Neural progenitor cell (in vitro differentiated cells): ENCODE measurements around the gene LRRC17. TPM values are rescaled to one million over a fixed set of nuclear protein-coding genes. Genes with fewer than 3 reads are reported as not detected.

Experiments used
- DNase-seq: peaks from one replicate; pipeline ENCODE4 v3.0.0-alpha.2; 2016; ENCODE audit warnings: low spot score
- H2AFZ ChIP-seq: fragments of 200-600 bp; sonication (generic); replicated peaks from 2 replicates; pipeline ENCODE4 v1.6.1; 2016; ENCODE audit warnings: antibody characterized with exemption
- H3F3A ChIP-seq: fragments of 200-600 bp; sonication (generic); 2 replicates; pipeline ENCODE4 v1.6.1; 2016; ENCODE audit warnings: antibody characterized with exemption, low read depth
- H3K27ac ChIP-seq: fragments of 200-600 bp; sonication (generic); 2 replicates; pipeline ENCODE4 v1.5.1; 2016; ENCODE audit warnings: mild to moderate bottlenecking
- H3K27me3 ChIP-seq: fragments of 200-600 bp; sonication (generic); 2 replicates; pipeline ENCODE4 v1.6.1; 2016; ENCODE audit warnings: mild to moderate bottlenecking, moderate library complexity
- H3K36me3 ChIP-seq: fragments of 200-600 bp; sonication (generic); 2 replicates; pipeline ENCODE4 v1.5.1; 2016
- H3K4me1 ChIP-seq: fragments of 200-600 bp; sonication (generic); 2 replicates; pipeline ENCODE4 v1.6.1; 2016; ENCODE audit warnings: mixed run types
- H3K4me2 ChIP-seq: fragments of 200-600 bp; sonication (generic); 2 replicates; pipeline ENCODE4 v1.6.1; 2016
- H3K4me3 ChIP-seq: fragments of 200-600 bp; sonication (generic); 2 replicates; pipeline ENCODE4 v1.5.1; 2016
- H3K79me2 ChIP-seq: fragments of 200-600 bp; sonication (generic); 2 replicates; pipeline ENCODE4 v1.6.1; 2016; ENCODE audit warnings: low read depth
- H3K9ac ChIP-seq: fragments of 200-600 bp; sonication (generic); 2 replicates; pipeline ENCODE4 v1.6.1; 2016
- H3K9me3 ChIP-seq: fragments of 200-600 bp; sonication (generic); 2 replicates; pipeline ENCODE4 v1.5.1; 2016; ENCODE audit warnings: low read depth
- H4K20me1 ChIP-seq: fragments of 200-600 bp; sonication (generic); 2 replicates; pipeline ENCODE4 v1.6.1; 2016; ENCODE audit warnings: low read depth
- H3K27ac Mint-ChIP-seq: 3 replicates; pipeline ENCODE4 v1.8.0; 2021; ENCODE audit warnings: mixed read lengths
- H3K27me3 Mint-ChIP-seq: 2 replicates; pipeline ENCODE4 v1.8.0; 2022; ENCODE audit warnings: low read depth, mild to moderate bottlenecking, inconsistent platforms, moderate library complexity, mixed read lengths; ENCODE audit not compliant: insufficient read depth
- H3K36me3 Mint-ChIP-seq: 3 replicates; pipeline ENCODE4 v1.8.0; 2021; ENCODE audit warnings: mixed read lengths
- H3K4me1 Mint-ChIP-seq: 3 replicates; pipeline ENCODE4 v1.8.0; 2021; ENCODE audit warnings: mixed read lengths
- H3K4me3 Mint-ChIP-seq: 3 replicates; pipeline ENCODE4 v1.8.0; 2021; ENCODE audit warnings: mild to moderate bottlenecking, moderate library complexity, mixed read lengths
- H3K9me3 Mint-ChIP-seq: 3 replicates; pipeline ENCODE4 v1.8.0; 2020; ENCODE audit warnings: mixed read lengths
- EZH2 ChIP-seq: fragments of 200-600 bp; sonication (generic); IDR thresholded peaks from 2 replicates; pipeline ENCODE4 v1.6.1; 2017; ENCODE audit warnings: antibody characterized with exemption, mild to moderate bottlenecking, moderate library complexity
- EZH2phosphoT487 ChIP-seq: fragments of 200-600 bp; sonication (generic); IDR thresholded peaks from 2 replicates; pipeline ENCODE4 v1.6.1; 2017; ENCODE audit warnings: antibody characterized with exemption
- total RNA-seq: library from RNA; depleted of rRNA; stranded (reverse); fragments of >200 nt; gene quantifications from 2 replicates; pipeline ENCODE4 v1.2.3, GENCODE V29; 2015; ENCODE audit warnings: low replicate concordance
- TF ChIP-seq, protein P1 (sequence below): fragments of 200-600 bp; sonication (generic); IDR thresholded peaks from 2 replicates; pipeline ENCODE4 v1.5.1; 2017; ENCODE audit warnings: antibody characterized with exemption, mild to moderate bottlenecking

LRRC17 gene
- total RNA-seq, 1 donor from 2014 or later, result 4.6 TPM

DNA sequence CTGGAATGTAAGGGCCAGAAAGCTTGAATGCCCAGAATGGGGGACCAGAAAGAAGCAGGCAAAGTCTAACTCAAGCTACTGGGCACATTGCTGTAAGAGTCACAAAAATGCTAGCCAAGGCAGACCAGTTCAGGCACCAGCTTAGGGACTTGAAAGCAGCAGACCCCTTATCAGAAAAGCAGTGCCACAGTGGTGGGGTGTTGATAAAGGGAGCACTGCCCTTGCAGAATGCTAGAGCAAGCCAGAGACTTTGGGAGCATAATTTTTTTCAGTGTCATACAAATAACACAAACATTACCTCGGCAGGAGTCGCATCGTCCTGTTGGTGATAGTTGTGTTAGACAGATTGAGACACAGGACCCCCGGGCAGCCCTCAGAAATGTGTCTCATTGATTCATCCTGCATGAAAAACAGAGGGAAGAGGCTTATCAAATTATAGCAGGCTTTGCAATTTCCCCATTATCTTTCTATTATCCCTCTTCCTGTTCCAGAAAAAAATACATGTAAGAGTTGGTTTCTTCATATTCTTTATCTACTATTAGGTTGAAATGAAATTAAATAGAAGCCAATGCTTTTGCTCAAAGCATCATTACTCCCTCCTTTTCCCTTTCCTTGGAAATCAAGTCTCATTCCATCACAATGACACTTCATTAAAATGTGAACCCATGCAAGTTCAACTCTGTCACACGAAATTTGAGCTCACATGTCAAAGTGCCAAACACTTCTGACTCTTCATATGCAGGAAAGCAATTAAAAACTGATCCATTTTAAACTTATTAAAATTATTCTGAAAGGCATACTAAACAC lies 13.4 kb downstream of the LRRC17 start:
- no peaks in the 10 kb centered on the region for H4K20me1 ChIP-seq

DNA sequence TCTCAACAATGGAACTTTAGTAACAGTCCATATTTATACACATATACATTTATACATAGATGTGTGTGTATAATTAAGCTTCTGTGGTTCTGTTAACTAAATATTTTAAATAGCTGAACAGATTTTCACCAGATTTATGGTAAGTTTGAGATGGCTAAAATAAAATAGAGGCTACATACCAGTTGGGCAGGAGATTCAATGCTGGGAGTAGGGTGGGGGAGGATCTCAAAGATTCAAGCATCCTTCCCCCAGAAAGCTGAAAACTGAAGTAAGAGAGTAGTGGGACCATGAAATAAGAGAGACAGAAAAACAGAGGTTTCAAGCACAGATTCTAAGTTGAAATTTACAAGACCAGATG lies 14.0 kb downstream of the LRRC17 start:
- Histone ChIP-seq H3K4me2 (no peak overlapping the region), H3K79me2 (no peaks in the 10 kb centered on the region), H4K20me1 (no peaks in the 10 kb centered on the region), H3K9me3 (no peaks in the 10 kb centered on the region), H2AFZ (no peak overlapping the region), H3K4me3 (no peak overlapping the region), H3K36me3 (no peaks in the 10 kb centered on the region), H3K4me1 (peaks cover 19% of the 10 kb centered on the region), H3K27me3 (no peaks in the 10 kb centered on the region), H3F3A (no peaks in the 10 kb centered on the region), H3K27ac (no peak overlapping the region), H3K9ac (no peak overlapping the region)
- H3K4me3 Mint-ChIP-seq, result no peak overlapping the region
- H3K36me3 Mint-ChIP-seq, result peaks cover 3% of the 10 kb centered on the region
- H3K27me3 Mint-ChIP-seq, result peaks cover 3% of the 10 kb centered on the region
- TF ChIP-seq, protein P1, sequence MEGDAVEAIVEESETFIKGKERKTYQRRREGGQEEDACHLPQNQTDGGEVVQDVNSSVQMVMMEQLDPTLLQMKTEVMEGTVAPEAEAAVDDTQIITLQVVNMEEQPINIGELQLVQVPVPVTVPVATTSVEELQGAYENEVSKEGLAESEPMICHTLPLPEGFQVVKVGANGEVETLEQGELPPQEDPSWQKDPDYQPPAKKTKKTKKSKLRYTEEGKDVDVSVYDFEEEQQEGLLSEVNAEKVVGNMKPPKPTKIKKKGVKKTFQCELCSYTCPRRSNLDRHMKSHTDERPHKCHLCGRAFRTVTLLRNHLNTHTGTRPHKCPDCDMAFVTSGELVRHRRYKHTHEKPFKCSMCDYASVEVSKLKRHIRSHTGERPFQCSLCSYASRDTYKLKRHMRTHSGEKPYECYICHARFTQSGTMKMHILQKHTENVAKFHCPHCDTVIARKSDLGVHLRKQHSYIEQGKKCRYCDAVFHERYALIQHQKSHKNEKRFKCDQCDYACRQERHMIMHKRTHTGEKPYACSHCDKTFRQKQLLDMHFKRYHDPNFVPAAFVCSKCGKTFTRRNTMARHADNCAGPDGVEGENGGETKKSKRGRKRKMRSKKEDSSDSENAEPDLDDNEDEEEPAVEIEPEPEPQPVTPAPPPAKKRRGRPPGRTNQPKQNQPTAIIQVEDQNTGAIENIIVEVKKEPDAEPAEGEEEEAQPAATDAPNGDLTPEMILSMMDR, result no peak
- TF ChIP-seq EZH2 (no peak), EZH2phosphoT487 (no peak)
- H3K9me3 Mint-ChIP-seq, result peaks cover 2% of the 10 kb centered on the region
- peaks cover 19% of the 10 kb centered on the region for H3K4me1 Mint-ChIP-seq
- no peak overlapping the region for H3K27ac Mint-ChIP-seq
- no peak for DNase-seq

More for the DNA sequence above, 13.4 kb downstream of the LRRC17 start:
- no peaks in the 10 kb centered on the region for H3K9me3 ChIP-seq
- no peaks in the 10 kb centered on the region for H3K27me3 ChIP-seq
- H3F3A ChIP-seq, result no peaks in the 10 kb centered on the region
- no peak overlapping the region for H3K9ac ChIP-seq
- H3K4me3 ChIP-seq, result no peak overlapping the region
- Mint-ChIP-seq H3K36me3 (peaks cover 3% of the 10 kb centered on the region), H3K27me3 (peaks cover 3% of the 10 kb centered on the region), H3K4me1 (peaks cover 19% of the 10 kb centered on the region), H3K27ac (no peak overlapping the region), H3K9me3 (peaks cover 2% of the 10 kb centered on the region), H3K4me3 (no peak overlapping the region)
- H2AFZ ChIP-seq, result no peak overlapping the region
- no peak overlapping the region for H3K4me2 ChIP-seq
- H3K27ac ChIP-seq, result no peak overlapping the region
- H3K4me1 ChIP-seq, result peaks cover 19% of the 10 kb centered on the region
- no peak for TF ChIP-seq EZH2
- TF ChIP-seq, protein P1, result no peak
- no peak for TF ChIP-seq EZH2phosphoT487
- no peaks in the 10 kb centered on the region for H3K36me3 ChIP-seq
- no peak for DNase-seq
- H3K79me2 ChIP-seq, result no peaks in the 10 kb centered on the region

DNA sequence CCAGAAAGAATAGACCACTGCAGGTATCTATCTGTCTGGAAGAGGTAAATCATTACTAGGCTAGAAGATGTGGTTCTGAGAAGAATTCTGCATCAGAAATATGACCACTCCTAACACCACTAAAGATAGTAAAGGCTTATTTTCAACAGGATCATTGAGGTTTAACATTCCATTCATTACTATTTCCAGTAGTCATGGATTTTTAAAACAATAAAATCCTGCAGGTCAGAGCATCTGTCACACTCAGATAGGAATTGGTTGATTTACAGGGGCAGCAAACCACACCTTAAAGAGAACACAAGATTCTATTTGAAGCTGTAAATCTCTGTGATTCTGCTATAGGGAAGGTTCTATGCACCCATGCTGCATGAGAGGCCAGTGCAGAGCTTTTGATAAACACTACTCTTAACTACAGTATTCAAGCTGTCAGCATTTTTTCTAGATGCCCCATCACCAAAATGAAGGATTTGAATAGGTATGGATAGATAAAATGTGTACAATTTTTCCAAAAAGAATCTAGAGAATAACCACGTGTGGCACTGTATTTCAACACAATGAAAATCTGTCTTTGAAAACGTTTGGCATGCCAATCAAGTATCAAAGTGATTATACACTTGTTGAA lies 14.6 kb downstream of the LRRC17 start:
- DNase-seq, result no peak
- peaks cover 2% of the 10 kb centered on the region for H3K9me3 Mint-ChIP-seq
- H3K4me1 Mint-ChIP-seq, result peaks cover 19% of the 10 kb centered on the region
- Histone ChIP-seq H3K36me3 (no peaks in the 10 kb centered on the region), H3K9me3 (no peaks in the 10 kb centered on the region), H3K9ac (no peak overlapping the region), H3K27ac (no peak overlapping the region), H4K20me1 (no peaks in the 10 kb centered on the region), H2AFZ (no peak overlapping the region), H3K4me1 (peaks cover 19% of the 10 kb centered on the region), H3K27me3 (no peaks in the 10 kb centered on the region), H3K4me2 (no peak overlapping the region), H3K79me2 (no peaks in the 10 kb centered on the region), H3F3A (peaks cover 6% of the 10 kb centered on the region), H3K4me3 (no peak overlapping the region)
- peaks cover 3% of the 10 kb centered on the region for H3K27me3 Mint-ChIP-seq
- H3K27ac Mint-ChIP-seq, result no peak overlapping the region
- TF ChIP-seq, protein P1, result no peak
- TF ChIP-seq EZH2phosphoT487, result no peak
- TF ChIP-seq EZH2, result no peak
- H3K36me3 Mint-ChIP-seq, result peaks cover 3% of the 10 kb centered on the region
- no peak overlapping the region for H3K4me3 Mint-ChIP-seq
